Fibroblast of skin of right quadriceps (primary cell): Measurements from ENCODE around the gene MT2A.

ENCODE experiments used
- DNase-seq: peaks from one replicate; pipeline ENCODE4 v3.0.0-alpha.2; 2013

Gene MT2A

GRCh38 chr16:56600398-56600999 lies 7.9 kb upstream of the MT2A start:
- DNase-seq = peak; percentile 59

GRCh38 chr16:56601325-56601724 lies 7.1 kb upstream of the MT2A start:
- DNase-seq = no peak

GRCh38 chr16:56603589-56603988 lies 4.8 kb upstream of the MT2A start:
- peak; percentile 42 for DNase-seq

DNA sequence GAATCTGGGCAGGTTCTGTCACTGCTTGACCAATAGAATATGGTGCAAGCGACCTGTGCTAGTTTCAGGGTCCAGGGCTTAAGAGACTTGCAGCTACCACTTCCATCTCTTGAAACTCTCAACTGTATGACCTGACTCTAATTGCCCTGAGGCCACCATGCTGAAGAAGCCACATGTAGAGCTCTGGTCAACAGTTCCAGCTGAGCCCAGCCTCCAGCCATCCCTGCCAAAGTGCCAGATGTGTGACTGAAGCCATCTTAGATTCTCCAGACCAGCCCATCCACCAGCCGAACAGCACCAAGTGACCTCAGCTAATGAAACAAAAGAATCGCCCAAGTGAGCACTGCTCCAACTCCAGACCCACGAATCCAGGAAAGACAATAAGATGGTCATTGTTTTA lies 3.4 kb upstream of the MT2A start:
- DNase-seq = no peak

- DNase-seq = no peak
Measured at GRCh38 chr16:56605475-56605874, 2.9 kb upstream of the MT2A start.

GRCh38 chr16:56606071-56606475 lies 2.3 kb upstream of the MT2A start:
- peak; percentile 71 for DNase-seq

- no peak for DNase-seq
Measured at GRCh38 chr16:56606476-56607108, 1.8 kb upstream of the MT2A start.

DNA sequence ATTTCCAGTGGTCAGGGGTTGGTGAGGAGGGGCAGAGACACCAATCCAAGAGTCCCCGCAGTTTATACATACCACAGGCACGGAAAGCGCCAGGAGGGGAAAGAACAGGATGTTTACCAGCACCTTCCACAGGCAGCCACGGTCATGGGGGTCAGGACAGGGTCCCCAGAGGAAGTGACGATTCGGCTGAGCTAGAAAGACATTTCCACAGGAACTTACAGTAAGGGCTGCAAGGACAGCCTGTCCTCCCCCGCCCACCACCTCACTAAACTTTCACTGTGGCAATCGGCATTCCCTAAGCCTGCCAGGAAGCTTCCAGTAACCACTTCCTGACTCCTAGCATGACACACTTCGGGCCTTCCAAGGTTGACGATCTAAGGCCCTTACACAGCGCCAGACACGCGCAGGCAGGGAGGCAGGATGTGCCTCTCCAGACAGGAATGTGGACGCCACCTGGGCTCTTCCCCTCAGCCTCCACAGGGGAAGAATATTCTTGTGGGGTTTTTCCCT lies 1.2 kb upstream of the MT2A start:
- DNase-seq = peak; percentile 98

DNA sequence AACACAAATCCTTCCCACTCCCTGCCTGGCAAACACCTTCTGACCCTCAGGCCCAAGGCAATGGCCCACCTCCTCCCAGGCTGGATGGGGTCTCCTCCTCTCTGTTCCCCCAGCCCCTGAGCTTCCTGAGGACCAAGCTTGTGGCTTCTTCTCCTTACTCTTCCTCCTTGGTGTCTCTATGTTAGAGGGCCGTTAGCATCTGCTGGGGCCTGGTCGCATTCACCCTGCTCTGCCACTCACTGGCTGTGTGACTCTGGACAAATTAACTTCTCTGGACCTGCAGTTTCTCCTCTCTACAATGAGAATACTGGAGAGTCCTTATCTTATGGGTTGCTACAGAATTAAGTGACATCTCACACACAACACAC lies 725 bp upstream of the MT2A start:
- no peak for DNase-seq

- DNase-seq = no peak
Measured at GRCh38 chr16:56608876-56609462, 585 bp downstream of the MT2A start.

DNA sequence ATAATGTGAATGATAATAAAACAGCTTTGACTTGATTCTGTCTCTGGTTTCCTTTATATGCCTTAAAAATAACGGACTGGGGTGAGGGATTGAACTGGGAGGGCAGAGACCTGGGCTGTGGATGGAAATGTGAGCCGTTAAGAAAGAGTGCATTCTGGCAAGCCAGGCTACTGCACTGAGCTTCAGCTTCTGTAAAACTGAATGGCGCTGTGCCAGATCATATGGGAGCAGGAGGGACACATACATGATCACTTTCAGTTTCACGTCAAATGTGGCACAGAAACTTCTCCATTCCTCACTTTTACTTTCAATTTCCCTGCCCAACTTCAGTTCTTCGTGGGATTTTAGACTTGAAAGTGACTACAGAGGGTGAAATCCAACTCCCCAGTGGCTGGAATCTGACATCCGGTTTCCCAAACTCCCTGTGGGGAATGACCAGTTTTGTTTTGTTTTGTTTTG lies 1.1 kb downstream of the MT2A start:
- DNase-seq = peak; percentile 77

GRCh38 chr16:56610017-56610608 lies 1.7 kb downstream of the MT2A start:
- DNase-seq = peak; percentile 66

DNA sequence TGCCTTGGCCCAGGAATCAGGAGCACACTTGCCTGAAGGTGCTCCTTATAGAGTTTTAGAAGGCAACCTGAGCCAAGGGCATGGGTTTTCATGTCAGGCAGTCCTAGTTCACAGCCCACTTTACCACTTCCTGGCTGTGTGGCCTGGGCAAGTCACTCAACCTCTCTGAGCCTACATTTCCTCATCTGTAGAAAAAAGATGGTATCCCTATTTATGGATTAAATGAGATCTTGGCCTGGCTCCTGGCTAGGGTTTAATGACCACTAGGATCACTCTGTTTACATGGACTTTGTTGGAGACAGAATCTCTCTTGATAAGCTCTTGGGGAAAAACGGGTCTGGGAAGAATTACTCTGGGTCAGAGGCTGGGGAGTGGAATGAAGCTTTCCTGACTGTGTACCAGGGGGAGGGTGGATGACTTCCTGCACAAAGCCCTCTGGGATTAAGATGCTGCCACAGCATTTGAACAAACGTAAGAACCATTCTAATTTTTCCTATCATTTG lies 2.3 kb downstream of the MT2A start:
- DNase-seq = peak; percentile 28

DNA sequence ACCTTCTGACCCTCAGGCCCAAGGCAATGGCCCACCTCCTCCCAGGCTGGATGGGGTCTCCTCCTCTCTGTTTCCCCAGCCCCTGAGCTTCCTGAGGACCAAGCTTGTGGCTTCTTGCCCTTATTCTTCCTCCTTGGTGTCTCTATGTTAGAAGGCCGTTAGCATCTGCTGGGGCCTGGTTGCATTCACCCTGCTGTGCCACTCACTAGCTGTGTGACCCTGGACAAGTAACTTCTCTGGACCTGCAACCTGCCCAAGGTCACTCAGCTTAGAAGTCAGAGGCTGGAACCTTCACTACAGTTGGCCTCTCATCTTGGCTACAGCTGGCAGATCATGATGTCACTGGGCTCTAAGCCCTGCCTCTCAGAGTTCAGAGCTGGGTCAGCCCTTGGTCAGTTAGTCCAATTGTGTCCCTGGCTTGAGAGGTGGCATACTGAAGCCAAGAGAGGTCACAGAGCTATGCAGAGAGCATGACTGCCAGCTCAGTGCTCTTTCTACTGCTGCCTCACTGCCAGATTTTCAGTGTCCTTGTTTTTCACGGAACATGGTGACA lies 3.0 kb downstream of the MT2A start:
- DNase-seq = no peak

- no peak for DNase-seq
Measured at GRCh38 chr16:56613706-56614105, 5.3 kb downstream of the MT2A start.

GRCh38 chr16:56614549-56614991 lies 6.2 kb downstream of the MT2A start:
- peak; percentile 78 for DNase-seq

- DNase-seq = peak; percentile 48
Measured at GRCh38 chr16:56615353-56615752, 7.0 kb downstream of the MT2A start.

- no peak for DNase-seq
Measured at GRCh38 chr16:56616608-56617211, 8.3 kb downstream of the MT2A start.

- peak; percentile 51 for DNase-seq
Measured at GRCh38 chr16:56617212-56618085, 9.1 kb downstream of the MT2A start.

- no peak for DNase-seq
Measured at GRCh38 chr16:56618138-56618537, 9.8 kb downstream of the MT2A start.

DNA sequence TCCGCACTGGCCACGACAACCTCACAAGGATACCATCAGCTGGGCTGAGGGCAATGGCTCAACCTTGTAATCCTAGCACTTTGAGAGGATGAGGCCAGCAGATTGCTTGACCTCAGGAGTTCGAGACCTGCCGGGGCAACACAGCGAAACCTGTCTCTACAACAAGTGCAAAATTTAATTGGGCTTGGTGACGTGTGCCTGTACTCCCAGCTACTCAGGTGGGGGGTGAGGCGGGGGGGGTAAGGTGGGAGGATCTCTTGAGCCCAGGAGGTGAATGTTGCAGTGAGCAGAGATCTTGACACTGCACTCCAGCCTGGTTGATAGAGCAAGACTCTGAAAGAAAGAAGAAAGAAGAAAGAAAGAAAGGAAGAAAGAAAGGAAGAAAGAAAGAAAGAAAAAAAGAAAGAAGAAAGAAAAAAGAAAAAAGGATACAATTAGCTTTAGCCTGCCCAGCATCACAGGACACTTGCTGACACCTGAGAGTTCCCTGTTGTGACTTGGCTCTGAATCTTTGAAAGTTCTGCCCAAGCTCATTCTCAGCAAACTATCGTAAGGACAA lies 12.0 kb downstream of the MT2A start:
- DNase-seq = no peak
